Right atrium auricular region (tissue), 2 donors: ENCODE results near the gene SNIP1. TPM values are rescaled to one million over a fixed set of nuclear protein-coding genes. Genes with fewer than 3 reads are reported as not detected.

ENCODE experiments used
- microRNA-seq, 2 donors: library from miRNA; unstranded; fragments of <30 nt; microRNA quantifications; one replicate each; pipeline ENCODE4, GENCODE V29; 2016 to 2017; ENCODE audit warnings: borderline number of aligned reads in 2 of 2, borderline replicate concordance in 1 of 2
- total RNA-seq, 2 donors: library from RNA; depleted of rRNA; stranded (reverse); fragments of >200 nt; gene quantifications; one replicate each; pipeline ENCODE4 v1.1.0, GENCODE V29; 2016

The SNIP1 gene
- total RNA-seq, 2 donors from 2014 or later, result 4.4 to 12.0 TPM

Small RNAs within 50 kb of the gene (microRNA-seq; reads per million reads assigned to microRNA genes)
- 0 to 0.71 reads per million in 2 donors for gene MIR5581

Other genes starting within 250 kb of the SNIP1 start
- 10 to 100 TPM in 1 of 2 donors, 1 to 10 TPM in 1; 9.4 to 13.5 TPM for gene ZC3H12A, start 79.7 kb downstream of the SNIP1 start, total RNA-seq
- gene MEAF6, start 39.5 kb downstream of the SNIP1 start, total RNA-seq, result 10 to 100 TPM; 50.4 to 61.0 TPM
- 1 to 10 TPM; 3.9 to 6.1 TPM for gene DNALI1, start 2.6 kb upstream of the SNIP1 start, total RNA-seq
- gene GNL2, start 41.6 kb upstream of the SNIP1 start, total RNA-seq, result 10 to 100 TPM; 15.4 to 22.2 TPM
- 1 to 10 TPM; 6.3 to 9.1 TPM for gene RSPO1, start 80.6 kb upstream of the SNIP1 start, total RNA-seq
- gene CDCA8, start 138.2 kb upstream of the SNIP1 start, total RNA-seq, result under 1 TPM; 0.48 to 0.55 TPM
- gene EPHA10, start 210.8 kb upstream of the SNIP1 start, total RNA-seq, result under 1 TPM in 1 of 2 donors, not detected in 1; 0.22 TPM
- 1 to 10 TPM in 1 of 2 donors, under 1 TPM in 1; 0.67 to 1.0 TPM for gene MANEAL, start 239.6 kb upstream of the SNIP1 start, total RNA-seq